ENCODE results near the gene ASB3.

DNA sequence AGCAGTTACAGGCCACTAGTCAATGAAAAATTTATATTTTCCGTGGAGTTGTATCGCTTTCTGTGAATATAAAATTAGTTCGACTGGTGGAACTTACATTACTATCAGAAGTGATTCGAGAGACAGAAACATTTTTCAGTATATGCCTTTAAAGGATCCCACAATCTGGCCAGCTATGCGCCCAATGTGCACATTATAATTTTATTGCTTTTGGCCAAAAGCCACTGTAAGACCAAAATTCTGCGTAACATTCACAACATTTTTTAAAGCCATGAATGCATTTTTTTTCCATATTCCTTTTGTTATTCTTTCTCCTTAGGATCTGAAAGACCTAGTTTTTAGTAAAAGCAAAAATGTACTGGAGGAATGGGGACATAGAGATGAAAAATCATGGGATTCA is 150.2 kb downstream of the ASB3 start:
- TF ChIP-seq, protein P1, sequence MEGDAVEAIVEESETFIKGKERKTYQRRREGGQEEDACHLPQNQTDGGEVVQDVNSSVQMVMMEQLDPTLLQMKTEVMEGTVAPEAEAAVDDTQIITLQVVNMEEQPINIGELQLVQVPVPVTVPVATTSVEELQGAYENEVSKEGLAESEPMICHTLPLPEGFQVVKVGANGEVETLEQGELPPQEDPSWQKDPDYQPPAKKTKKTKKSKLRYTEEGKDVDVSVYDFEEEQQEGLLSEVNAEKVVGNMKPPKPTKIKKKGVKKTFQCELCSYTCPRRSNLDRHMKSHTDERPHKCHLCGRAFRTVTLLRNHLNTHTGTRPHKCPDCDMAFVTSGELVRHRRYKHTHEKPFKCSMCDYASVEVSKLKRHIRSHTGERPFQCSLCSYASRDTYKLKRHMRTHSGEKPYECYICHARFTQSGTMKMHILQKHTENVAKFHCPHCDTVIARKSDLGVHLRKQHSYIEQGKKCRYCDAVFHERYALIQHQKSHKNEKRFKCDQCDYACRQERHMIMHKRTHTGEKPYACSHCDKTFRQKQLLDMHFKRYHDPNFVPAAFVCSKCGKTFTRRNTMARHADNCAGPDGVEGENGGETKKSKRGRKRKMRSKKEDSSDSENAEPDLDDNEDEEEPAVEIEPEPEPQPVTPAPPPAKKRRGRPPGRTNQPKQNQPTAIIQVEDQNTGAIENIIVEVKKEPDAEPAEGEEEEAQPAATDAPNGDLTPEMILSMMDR (IDR thresholded peaks at IDR 0.05), result no peak
- TF ChIP-seq CHD4 (IDR thresholded peaks at IDR 0.05; ENCODE audit: borderline replicate concordance) (no peak), JUN (IDR thresholded peaks at IDR 0.05) (no peak), EP300 (IDR thresholded peaks at IDR 0.05) (no peak), POLR2A (IDR thresholded peaks at IDR 0.05; ENCODE audit: low read length) (no peak), SMC3 (IDR thresholded peaks at IDR 0.05) (no peak), ESRRA (IDR thresholded peaks at IDR 0.05; ENCODE audit: borderline replicate concordance, low read length) (no peak), RFX5 (IDR thresholded peaks at IDR 0.05) (no peak), RAD21 (conservative IDR thresholded peaks at IDR 0.05 in 1 of 2, IDR thresholded peaks at IDR 0.05 in 1 of 2) (no peak), BHLHE40 (IDR thresholded peaks at IDR 0.05; ENCODE audit: low read depth, low read length) (no peak), PHF8 (IDR thresholded peaks at IDR 0.05; ENCODE audit: borderline replicate concordance, low read depth) (no peak), MAFK (IDR thresholded peaks at IDR 0.05; ENCODE audit: partially characterized antibody) (no peak)
- TF ChIP-seq, protein P2, sequence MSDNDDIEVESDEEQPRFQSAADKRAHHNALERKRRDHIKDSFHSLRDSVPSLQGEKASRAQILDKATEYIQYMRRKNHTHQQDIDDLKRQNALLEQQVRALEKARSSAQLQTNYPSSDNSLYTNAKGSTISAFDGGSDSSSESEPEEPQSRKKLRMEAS (IDR thresholded peaks at IDR 0.05), result no peak
